Activated CD8-positive, alpha-beta memory T cell treated with anti-CD3 and anti-CD28 coated beads, Interleukin-2, amount 10 ng/mL, durations not matched to agents 7 days and 5 days (primary cell): ENCODE results near the gene SCD5. TPM values are rescaled to one million over a fixed set of nuclear protein-coding genes. Genes with fewer than 3 reads are reported as not detected.

Experiments
- ATAC-seq: fragments of 150-1000 bp; cut with Tn5 transposase; one replicate; pipeline ENCODE4 v1.10.0; 2021; ENCODE audit warnings: moderate library complexity
- CTCF ChIA-PET: fragments of 350-600 bp; sonication (Branson Sonifier 250); formaldehyde crosslinking; loops from one replicate; lab custom pipeline; 2021; ENCODE audit warnings: antibody characterized with exemption; lab: Charles Lee
- DNase-seq: peaks from one replicate; pipeline ENCODE4 v3.0.0-alpha.2; 2020
- H3K27ac Mint-ChIP-seq: one replicate; pipeline ENCODE4 v1.8.0; 2021; ENCODE audit warnings: mild to moderate bottlenecking, mixed read lengths
- H3K27me3 Mint-ChIP-seq: one replicate; pipeline ENCODE4 v1.8.0; 2021; ENCODE audit warnings: mixed read lengths
- H3K36me3 Mint-ChIP-seq: one replicate; pipeline ENCODE4 v1.8.0; 2021; ENCODE audit warnings: mild to moderate bottlenecking, mixed read lengths
- H3K4me1 Mint-ChIP-seq: one replicate; pipeline ENCODE4 v1.8.0; 2021; ENCODE audit warnings: mixed read lengths
- H3K4me3 Mint-ChIP-seq: one replicate; pipeline ENCODE4 v1.8.0; 2021; ENCODE audit warnings: mild to moderate bottlenecking, moderate library complexity, mixed read lengths
- H3K9me3 Mint-ChIP-seq: one replicate; pipeline ENCODE4 v1.8.0; 2022; ENCODE audit warnings: low read depth, mixed read lengths
- total RNA-seq, 2 experiments: library from RNA; stranded (reverse); gene quantifications; one replicate each; pipeline ENCODE4 v1.2.3, GENCODE V29; 2021

Gene SCD5
- total RNA-seq, 2 experiments from 2014 or later: 6.4 to 8.2 TPM

DNA sequence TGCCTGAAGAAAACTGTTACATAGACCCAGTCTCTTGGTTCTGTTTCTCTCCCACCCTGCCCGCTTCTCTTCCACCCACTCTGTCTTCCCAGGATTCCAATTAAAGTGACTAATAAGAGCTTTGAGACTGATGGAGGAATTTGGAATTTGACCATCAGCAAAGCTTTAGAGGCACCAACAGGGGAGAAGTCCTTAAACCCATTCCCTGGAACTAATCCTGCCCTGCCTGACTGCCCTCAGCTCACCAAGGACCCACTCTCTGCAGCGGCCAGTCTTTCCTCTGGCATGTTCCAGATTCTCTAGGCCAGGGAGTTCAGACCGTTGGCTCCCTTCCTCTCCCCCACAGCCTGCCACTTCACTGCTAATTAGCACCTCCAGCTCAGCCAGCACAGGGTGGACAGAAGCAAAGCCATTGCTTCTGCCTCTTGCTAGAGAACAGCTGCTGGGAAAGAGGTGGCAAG, 23.9 kb downstream of the SCD5 start:
- DNase-seq: no peak
- Mint-ChIP-seq H3K36me3 (no peaks in the 10 kb centered on the region), H3K27ac (no peak overlapping the region)

DNA sequence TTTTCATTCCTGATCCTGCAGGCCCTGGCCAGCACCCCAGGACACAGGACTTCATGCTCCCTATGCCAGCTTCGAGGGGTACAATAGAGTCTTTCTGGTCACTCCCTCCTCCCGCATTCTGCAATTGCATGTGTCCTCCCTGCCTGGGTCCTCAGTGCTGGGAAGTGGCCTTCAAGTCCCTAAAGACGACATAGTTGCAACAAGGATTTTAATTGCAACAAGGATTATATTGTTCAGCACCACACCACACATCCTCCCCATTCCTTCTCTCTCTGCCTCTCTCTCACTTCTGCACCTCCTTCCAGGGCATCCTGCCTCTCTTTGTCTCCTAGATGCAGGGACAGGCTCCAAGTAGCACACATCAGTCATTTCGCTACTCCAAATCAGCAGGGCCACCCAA, 25.5 kb downstream of the SCD5 start:
- no peaks in the 10 kb centered on the region for H3K4me1 Mint-ChIP-seq
- H3K27ac Mint-ChIP-seq: no peak overlapping the region
- H3K4me3 Mint-ChIP-seq: no peak overlapping the region
- peaks cover 6% of the 10 kb centered on the region for H3K27me3 Mint-ChIP-seq
- peaks cover 2% of the 10 kb centered on the region for H3K9me3 Mint-ChIP-seq
- H3K36me3 Mint-ChIP-seq: no peaks in the 10 kb centered on the region
- ATAC-seq (no peak), DNase-seq (no peak)
- CTCF ChIA-PET: no interaction called here

More for the DNA sequence above, 23.9 kb downstream of the SCD5 start:
- H3K4me3 Mint-ChIP-seq: no peak overlapping the region
- no peaks in the 10 kb centered on the region for H3K27me3 Mint-ChIP-seq
- H3K4me1 Mint-ChIP-seq: no peaks in the 10 kb centered on the region
- H3K9me3 Mint-ChIP-seq: no peaks in the 10 kb centered on the region
- no peak for ATAC-seq
- CTCF ChIA-PET: no interaction called here

DNA sequence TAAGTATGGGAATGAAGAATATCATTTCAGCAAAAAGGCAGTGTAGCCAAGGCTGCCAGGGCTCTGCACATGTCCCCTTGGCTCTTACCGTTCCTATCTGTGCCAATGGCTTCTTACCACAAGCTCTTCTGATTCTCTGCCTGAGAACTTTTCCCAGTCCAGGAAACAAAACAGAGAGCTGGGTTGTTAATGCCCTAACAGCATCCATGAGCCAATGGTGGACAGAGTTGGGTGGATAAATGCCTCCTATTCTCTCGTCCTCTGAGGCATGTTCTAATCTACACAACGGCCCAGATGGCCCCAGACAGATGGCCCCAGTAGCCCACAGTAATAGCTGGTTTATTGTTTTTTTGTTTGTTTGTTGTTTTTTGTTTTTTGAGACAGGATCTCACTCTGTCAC, 28.0 kb downstream of the SCD5 start:
- CTCF ChIA-PET: interaction anchor here (1.0 kb wide), 1 partner anchor 49 kb away, joined by 3 read pairs; no protein-coding TSS in a partner anchor
- ATAC-seq (no peak), DNase-seq (no peak)
- no peak overlapping the region for H3K4me3 Mint-ChIP-seq
- no peak overlapping the region for H3K27ac Mint-ChIP-seq
- H3K36me3 Mint-ChIP-seq: peaks cover 1% of the 10 kb centered on the region
- H3K4me1 Mint-ChIP-seq: no peaks in the 10 kb centered on the region
- peaks cover 10% of the 10 kb centered on the region for H3K27me3 Mint-ChIP-seq
- H3K9me3 Mint-ChIP-seq: peaks cover 10% of the 10 kb centered on the region

DNA sequence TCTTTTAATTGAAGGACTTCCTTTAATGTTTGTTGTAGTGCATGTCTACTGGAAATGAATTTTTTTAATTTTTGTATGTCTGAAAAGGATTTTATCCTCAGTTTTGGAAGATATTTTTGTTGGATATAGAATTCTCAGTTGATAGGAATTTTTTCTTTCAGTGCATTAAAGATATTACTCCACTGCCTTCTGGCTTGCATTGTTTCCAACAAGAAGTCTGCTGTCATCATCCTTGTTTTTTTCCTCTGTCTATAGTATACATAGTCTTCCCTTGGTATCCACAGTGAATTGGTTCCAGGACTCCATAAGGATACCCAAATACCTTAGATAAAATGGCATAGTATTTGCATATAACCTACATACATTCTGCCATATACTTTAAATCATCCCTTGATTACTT, 33.5 kb downstream of the SCD5 start:
- CTCF ChIA-PET: no interaction called here
- ATAC-seq (no peak), DNase-seq (no peak)
- peaks cover 10% of the 10 kb centered on the region for H3K9me3 Mint-ChIP-seq
- peaks cover 1% of the 10 kb centered on the region for H3K36me3 Mint-ChIP-seq
- no peaks in the 10 kb centered on the region for H3K4me1 Mint-ChIP-seq
- no peak overlapping the region for H3K27ac Mint-ChIP-seq
- H3K4me3 Mint-ChIP-seq: no peak overlapping the region
- peaks cover 10% of the 10 kb centered on the region for H3K27me3 Mint-ChIP-seq

DNA sequence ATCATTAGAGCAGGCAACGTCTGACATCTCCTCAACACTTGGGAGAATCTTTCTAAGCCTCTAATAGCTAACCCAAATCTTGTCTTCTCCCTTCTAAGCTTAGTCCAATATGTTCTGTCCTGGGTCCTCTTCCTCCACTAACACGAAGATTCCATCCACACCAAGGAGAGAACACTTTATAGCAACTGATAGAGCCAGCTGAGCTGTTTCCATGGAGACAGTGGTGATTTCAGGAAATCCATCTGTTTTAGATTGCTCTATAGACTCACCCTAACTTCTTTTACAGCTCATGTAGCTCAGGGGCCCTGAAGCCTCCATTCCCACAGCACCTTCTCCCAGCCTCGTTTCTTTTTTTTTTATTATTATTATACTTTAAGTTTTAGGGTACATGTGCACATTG, 37.4 kb downstream of the SCD5 start:
- DNase-seq: no peak
- no peak overlapping the region for H3K27ac Mint-ChIP-seq
- no peak overlapping the region for H3K4me3 Mint-ChIP-seq
- H3K9me3 Mint-ChIP-seq: peaks cover 5% of the 10 kb centered on the region
- H3K36me3 Mint-ChIP-seq: no peaks in the 10 kb centered on the region
- ATAC-seq: no peak
- no peaks in the 10 kb centered on the region for H3K4me1 Mint-ChIP-seq
- H3K27me3 Mint-ChIP-seq: peaks cover 2% of the 10 kb centered on the region
- CTCF ChIA-PET: interaction anchor here (1.2 kb wide), 1 partner anchor 26 kb away, joined by 3 read pairs; no protein-coding TSS in a partner anchor

DNA sequence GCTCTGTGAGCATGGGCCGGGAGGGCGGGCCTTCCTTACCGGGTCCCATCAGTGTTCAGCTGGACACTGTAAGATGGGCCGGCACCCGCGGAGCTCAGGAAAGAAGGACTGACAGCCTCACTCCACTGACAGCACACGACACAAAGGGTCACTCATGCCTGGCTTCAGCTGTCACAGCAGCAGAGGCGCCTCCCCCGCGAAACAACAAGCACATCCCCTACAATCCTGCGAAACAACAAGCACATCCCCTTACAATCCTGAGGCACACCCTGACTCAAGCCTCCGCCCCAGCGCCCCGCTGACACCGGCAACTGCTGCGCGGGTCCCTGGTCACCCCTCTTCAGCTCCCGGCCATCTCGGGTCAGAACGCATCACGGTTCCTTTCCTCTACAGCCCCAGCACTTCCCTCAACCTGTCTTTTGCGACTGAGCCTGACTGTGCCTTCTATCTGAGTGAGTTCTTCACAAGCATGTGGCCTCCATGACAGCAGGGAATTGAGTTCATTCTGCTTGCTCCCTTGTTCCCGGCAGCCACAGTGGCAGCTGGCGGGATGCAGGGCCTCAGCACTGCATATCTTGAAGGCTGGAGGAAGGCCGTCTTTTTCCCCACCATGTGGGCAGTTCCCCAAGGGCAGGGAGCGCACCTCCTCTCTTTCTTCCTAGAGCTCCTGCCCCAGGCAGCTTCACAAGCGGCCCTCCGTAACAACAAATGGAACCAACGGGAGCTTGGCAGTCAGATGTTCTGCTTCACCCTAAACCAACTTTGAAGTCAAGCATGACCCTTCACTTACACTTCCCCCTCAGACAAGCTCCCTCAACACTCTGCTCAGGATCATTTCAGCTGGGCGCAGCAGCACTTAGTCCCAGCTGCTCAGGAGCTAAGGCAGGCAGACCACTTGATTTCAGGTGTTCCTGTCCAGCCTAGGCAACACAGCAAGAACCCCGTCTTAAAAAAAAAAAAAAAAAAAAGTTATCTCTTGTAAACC, 39.6 kb downstream of the SCD5 start:
- Mint-ChIP-seq H3K4me1 (no peaks in the 10 kb centered on the region), H3K27ac (no peak overlapping the region), H3K27me3 (no peaks in the 10 kb centered on the region), H3K9me3 (no peaks in the 10 kb centered on the region), H3K36me3 (no peaks in the 10 kb centered on the region), H3K4me3 (no peak overlapping the region)
- no peak for ATAC-seq
- no peak for DNase-seq
- CTCF ChIA-PET: no interaction called here

DNA sequence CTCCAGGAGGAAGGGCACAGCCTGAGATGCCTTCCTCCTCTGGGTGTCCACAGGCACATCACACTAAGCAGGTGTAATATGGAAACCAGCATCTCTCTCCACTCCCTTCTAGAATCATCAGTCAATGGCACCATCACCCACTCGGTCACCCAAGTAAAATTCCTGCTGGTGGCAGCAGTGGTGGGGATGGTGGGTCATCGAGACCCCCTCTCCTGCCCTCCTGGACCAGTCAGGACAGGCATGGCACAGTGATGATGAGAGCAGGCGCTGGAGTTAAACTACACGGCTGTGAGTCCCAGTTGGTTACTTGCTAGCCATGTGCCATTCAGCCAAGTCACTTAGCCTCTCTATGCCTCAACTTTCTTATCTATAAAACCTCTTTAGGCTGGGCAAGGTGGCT, 42.5 kb downstream of the SCD5 start:
- no peak for ATAC-seq
- H3K36me3 Mint-ChIP-seq: no peaks in the 10 kb centered on the region
- no peak overlapping the region for H3K27ac Mint-ChIP-seq
- no peak for DNase-seq
- H3K4me1 Mint-ChIP-seq: no peaks in the 10 kb centered on the region
- H3K4me3 Mint-ChIP-seq: no peak overlapping the region
- H3K27me3 Mint-ChIP-seq: no peaks in the 10 kb centered on the region
- CTCF ChIA-PET: no interaction called here
- no peaks in the 10 kb centered on the region for H3K9me3 Mint-ChIP-seq

DNA sequence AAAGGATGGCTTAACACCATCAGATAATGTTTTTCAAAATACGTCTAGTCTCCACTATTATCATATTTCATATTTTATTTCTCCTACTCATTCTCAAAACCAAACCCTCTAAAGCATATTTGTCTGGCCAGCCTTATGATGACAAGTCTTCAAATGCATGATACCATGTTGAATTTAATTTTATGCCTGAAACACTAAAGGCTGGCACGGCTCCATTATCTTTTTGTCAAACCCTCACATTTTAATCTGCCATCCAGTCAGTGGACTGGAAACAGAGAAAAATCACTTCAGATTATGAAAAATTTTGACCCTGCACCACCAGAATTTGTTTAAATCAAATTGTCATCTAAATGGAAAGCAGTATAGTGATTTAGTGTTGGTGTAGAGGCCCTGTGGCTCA, 42.9 kb downstream of the SCD5 start:
- ATAC-seq (no peak), DNase-seq (no peak)
- CTCF ChIA-PET: no interaction called here
- Mint-ChIP-seq H3K27me3 (no peaks in the 10 kb centered on the region), H3K36me3 (no peaks in the 10 kb centered on the region), H3K4me1 (no peaks in the 10 kb centered on the region), H3K27ac (no peak overlapping the region), H3K9me3 (no peaks in the 10 kb centered on the region), H3K4me3 (no peak overlapping the region)

DNA sequence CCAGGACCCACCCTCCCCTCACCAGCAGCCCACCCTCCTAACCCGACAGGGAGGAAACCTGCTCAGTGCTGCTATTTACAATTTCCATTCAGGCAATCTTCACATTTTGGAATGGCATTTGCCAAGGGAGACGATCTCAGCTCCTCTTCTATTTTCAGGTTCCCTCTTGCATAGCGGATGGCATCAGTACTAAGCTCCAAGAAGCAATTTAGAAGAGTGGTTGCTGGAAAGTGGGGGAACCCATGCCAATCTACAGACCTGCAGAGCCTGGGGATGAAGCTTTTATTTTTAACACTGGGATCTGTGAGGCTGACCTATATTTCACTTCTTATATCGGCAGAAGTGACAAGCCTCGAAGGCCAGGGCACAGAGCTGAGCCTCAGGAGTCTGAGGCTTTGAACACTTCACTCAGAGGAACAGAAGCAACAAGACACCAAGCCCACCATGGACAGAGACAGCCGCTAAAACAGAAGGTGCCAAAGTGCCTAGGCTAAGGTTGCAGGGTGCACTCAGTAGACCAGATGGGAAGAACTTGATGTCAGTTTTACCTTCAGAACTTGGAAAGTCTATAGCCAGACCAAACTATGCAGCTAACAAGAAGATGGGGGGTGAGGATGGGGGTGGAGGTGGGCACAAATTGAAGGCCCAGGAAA, 44.0 kb downstream of the SCD5 start:
- Mint-ChIP-seq H3K4me1 (no peaks in the 10 kb centered on the region), H3K4me3 (no peak overlapping the region), H3K36me3 (no peaks in the 10 kb centered on the region), H3K27me3 (no peaks in the 10 kb centered on the region), H3K27ac (no peak overlapping the region), H3K9me3 (no peaks in the 10 kb centered on the region)
- ATAC-seq: no peak
- CTCF ChIA-PET: no interaction called here
- DNase-seq: no peak

DNA sequence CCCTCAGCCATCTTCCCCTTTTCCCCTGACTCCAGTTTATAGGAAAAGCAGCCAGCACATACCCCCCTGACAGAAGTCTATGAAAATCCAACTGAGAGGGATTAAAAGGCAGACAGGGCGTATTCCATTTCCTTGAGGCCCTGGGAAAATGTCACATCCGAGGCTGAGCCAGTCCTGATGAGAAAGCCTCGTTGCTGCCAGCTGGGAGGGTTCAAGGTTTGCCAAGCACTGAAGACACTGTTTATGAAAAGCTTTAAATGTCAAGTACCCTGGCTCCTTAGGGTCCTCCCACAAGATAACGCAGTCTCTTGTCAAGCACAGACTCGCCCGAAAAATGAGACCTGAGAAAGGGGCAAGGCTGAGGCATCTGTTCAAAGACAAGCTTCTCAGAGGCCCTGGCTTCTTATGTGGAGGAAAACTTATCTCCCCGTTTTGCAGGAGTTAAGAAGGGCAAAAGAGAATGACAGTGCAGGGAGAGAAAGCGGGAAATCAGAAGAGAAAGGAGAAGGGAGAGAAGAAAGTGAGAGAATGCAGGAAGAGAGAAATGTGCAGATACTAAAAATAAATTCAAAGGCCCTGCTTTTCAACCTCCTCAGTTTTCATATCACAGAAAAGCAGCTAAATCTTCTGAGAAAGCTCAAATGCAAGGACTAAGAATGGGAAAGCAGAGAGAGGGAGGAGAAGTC, 44.7 kb downstream of the SCD5 start:
- ATAC-seq (no peak), DNase-seq (no peak)
- Mint-ChIP-seq H3K4me1 (no peaks in the 10 kb centered on the region), H3K27ac (no peak overlapping the region), H3K9me3 (no peaks in the 10 kb centered on the region), H3K27me3 (no peaks in the 10 kb centered on the region), H3K36me3 (no peaks in the 10 kb centered on the region), H3K4me3 (no peak overlapping the region)
- CTCF ChIA-PET: no interaction called here

DNA sequence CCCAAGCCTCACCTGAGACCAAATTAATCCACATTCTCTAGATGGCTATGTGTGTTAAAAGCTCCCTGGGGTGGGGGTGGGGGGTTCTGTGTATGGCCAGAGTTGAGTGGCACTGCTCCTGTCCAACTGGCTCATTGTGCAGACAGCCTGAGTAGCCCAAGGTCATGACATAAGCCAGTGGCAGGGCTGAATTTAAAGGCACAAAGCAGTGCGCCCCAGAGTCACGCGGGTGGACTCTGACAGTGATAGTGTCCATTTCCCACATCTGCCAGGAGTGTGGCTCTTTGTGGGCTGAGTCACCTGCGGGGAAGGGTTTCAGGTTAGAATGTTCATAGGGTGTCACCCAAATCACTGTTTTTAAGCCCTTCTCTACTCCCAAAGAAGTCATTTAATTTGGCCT, 45.4 kb downstream of the SCD5 start:
- H3K9me3 Mint-ChIP-seq: no peaks in the 10 kb centered on the region
- no peak overlapping the region for H3K27ac Mint-ChIP-seq
- no peak for DNase-seq
- no peaks in the 10 kb centered on the region for H3K27me3 Mint-ChIP-seq
- no peak for ATAC-seq
- CTCF ChIA-PET: no interaction called here
- no peaks in the 10 kb centered on the region for H3K36me3 Mint-ChIP-seq
- no peaks in the 10 kb centered on the region for H3K4me1 Mint-ChIP-seq
- H3K4me3 Mint-ChIP-seq: no peak overlapping the region

DNA sequence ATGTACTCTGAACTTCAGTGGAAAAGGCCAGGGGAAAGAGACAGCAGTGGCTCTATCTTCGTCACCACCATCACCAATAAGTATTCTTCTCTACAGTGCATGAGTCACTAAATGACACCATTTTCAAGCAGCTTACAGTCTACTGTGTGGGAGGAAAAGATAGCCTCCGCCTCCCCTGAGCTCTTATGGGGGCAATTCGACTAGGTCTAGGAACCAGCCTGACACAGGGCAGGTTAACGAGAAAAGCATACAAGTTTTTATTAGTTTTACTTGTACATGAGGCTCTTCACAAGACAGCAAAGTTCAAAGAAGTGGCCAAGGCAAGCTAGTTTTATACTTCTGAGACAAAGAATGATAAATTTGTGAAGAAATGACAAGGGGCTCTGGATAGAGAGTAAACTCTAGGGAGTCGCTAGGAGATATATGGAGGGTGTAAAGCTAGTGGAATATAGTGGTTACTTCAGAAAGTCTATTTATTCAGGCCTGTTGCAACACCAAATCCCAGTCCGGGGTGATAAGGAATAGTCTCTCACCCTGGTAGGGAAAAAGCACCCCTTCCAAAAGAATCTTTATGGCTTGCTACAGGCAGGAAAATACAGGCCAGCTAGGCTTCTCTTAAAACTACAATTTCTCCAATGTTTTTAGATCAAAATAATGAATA, 49.7 kb downstream of the SCD5 start:
- H3K4me3 Mint-ChIP-seq: no peak overlapping the region
- H3K36me3 Mint-ChIP-seq: no peaks in the 10 kb centered on the region
- no peak overlapping the region for H3K27ac Mint-ChIP-seq
- CTCF ChIA-PET: interaction anchor here (1.0 to 1.4 kb wide), 2 partner anchors 10 to 27 kb away, joined by 3 to 4 read pairs; no protein-coding TSS in a partner anchor
- no peak for ATAC-seq
- H3K27me3 Mint-ChIP-seq: peaks cover 5% of the 10 kb centered on the region
- H3K4me1 Mint-ChIP-seq: no peaks in the 10 kb centered on the region
- DNase-seq: no peak
- no peaks in the 10 kb centered on the region for H3K9me3 Mint-ChIP-seq
